ENCODE measurements around the gene KMT2B.
A peak's percentile ranks its signal among the peaks of the same experiment; 100 is the strongest.

Gene KMT2B

GRCh38 chr19:35755131-35755549 lies 37.3 kb downstream of the KMT2B start:
- Histone ChIP-seq H3K36me3 (peaks cover 17 to 50% (median 36%) of the 10 kb centered on the region in 11 experiments), H3K27me3 (peaks cover 0 to 14% (median 10%) of the 10 kb centered on the region in 11 experiments; a peak in 12 of 22 replicates), H4K20me1 (peaks cover 0 to 26% (median 0%) of the 10 kb centered on the region in 11 experiments; a peak in 7 of 22 replicates), H3K27ac (no peak overlapping the region), H3K4me1 (peaks cover 31 to 49% (median 37%) of the 10 kb centered on the region in 10 experiments), H3K4me2 (0 out of 22 replicates have a peak overlapping the region, but pooled peaks of 1 of the 11 experiments have one; percentile 5), H3K4me3 (no peak overlapping the region), H3K9ac (no peak overlapping the region; a peak in 1 of 22 replicates), H3K9me3 (replicated peaks in 1 of 11) (no peaks in the 10 kb centered on the region)
- TF ChIP-seq Cebpa-rat (IDR thresholded peaks at IDR 0.05) = no peak

DNA sequence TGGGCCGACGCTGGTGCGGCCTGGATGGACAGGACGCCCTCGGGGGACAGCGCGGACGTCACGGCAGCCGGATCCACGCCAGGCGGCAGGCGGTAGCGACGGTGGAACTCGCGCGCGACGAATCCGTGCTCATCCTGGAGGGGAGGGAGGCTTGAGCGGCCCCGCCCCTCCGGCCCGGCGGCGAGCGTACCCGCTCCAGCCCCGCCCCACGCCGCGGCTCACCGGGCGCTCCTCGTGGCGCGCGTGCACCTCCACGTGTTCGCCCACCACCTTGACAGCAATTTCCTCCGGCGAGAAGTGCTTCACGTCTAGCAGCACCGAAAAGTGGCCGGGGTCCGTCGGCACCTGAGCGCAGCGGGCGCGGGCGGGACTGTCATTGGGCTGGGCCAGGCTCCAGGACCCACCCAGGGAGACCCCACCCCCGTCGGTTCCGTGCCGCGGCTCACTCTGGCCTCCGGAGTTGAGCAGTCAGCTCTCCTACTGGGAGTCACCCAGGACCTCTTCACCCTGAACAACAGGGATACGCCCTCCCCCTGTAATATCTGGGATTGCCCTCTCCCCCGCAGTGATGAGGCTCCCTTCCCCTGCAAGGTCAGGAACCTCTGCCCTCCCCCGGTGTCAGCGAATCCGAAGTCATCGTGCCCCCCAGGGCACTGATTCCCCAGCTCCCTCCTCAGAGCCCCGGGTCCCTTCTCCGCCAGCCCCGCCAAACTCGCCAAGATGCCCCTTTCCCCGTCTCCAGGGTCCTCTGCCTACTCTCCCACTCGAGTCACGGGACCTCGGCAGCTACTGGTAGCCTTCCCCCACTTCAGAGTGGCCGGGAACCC lies 38.0 kb downstream of the KMT2B start:
- Histone ChIP-seq H3K27ac (no peak overlapping the region), H3K4me3 (no peak overlapping the region), H4K20me1 (peaks cover 0 to 26% (median 0%) of the 10 kb centered on the region in 11 experiments; a peak in 7 of 22 replicates), H3K4me2 (peak overlapping the region in 3 of 11 experiments; percentile 8 to 92 (median 30); a peak in 3 of 22 replicates), H3K4me1 (peaks cover 25 to 44% (median 32%) of the 10 kb centered on the region in 10 experiments), H3K9me3 (replicated peaks in 1 of 11) (no peaks in the 10 kb centered on the region), H3K36me3 (peaks cover 21 to 56% (median 42%) of the 10 kb centered on the region in 11 experiments), H3K27me3 (peaks cover 0 to 14% (median 10%) of the 10 kb centered on the region in 11 experiments; a peak in 12 of 22 replicates), H3K9ac (peak overlapping the region in 1 of 11 experiments; percentile 13; a peak in 1 of 22 replicates)
- TF ChIP-seq Cebpa-rat (IDR thresholded peaks at IDR 0.05) = no peak

DNA sequence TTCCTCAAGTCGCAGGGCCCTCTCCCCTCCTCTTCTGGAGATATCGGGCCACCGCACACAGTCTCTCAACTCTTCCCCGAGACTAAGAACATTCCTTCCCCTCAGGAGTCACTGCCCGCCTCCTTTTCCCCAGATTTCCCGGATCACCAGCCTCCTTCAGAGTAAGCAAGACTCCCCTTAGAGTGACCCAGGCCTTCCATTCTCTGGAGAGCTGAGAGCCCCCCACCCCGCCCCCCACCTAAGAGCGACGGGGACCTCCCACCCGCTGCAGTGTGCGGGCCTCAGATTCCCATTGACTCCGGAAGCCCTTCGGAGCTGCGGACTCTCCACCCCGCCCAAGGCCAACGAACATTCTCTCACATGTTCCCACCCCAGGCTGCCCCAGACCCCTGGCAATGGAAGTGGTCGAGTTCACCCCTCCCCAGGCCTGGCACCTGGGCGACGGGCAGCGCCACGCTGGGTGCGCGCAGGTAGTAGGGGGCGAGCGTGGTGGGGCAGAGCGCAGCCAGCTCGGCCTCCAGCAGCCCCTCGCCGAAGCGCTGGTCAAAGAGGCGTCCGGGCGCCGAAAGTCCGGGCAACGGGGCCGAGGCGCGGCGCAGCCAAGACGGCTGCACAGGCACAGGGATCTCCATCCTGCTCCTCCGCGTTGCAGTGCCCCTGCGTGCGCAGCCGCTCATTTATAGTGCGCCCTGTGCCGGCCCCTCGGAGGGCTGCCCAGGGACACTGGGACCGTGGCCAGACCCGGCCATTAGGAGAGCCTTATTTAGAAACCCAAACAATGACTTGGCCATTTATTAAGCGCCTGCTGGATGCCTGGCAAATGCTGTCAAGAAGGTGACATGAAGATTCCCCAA lies 38.8 kb downstream of the KMT2B start, which contains the start of gene HSPB6:
Gene HSPB6 (minus strand): TSS at position 653 of the 854 bp plus-strand sequence. CDS start 21 bp downstream, at position 632.
- Histone ChIP-seq H3K9me3 (replicated peaks in 1 of 11) (no peaks in the 10 kb centered on the region), H3K27ac (peak within 1 kb of the TSS in 10 of 11 experiments; percentile 76 to 97 (median 92); a peak in 20 of 22 replicates), H3K9ac (peak within 1 kb of the TSS; percentile 62 to 98 (median 93); a peak in 21 of 22 replicates), H3K27me3 (peaks cover 0 to 14% (median 10%) of the 10 kb centered on the region in 11 experiments; a peak in 12 of 22 replicates), H3K4me2 (peak within 1 kb of the TSS; percentile 81 to 99 (median 95)), H3K4me3 (peak within 1 kb of the TSS; percentile 80 to 97 (median 89)), H4K20me1 (peaks cover 0 to 24% (median 0%) of the 10 kb centered on the region in 11 experiments; a peak in 7 of 22 replicates), H3K36me3 (peaks cover 29 to 65% (median 50%) of the 10 kb centered on the region in 11 experiments), H3K4me1 (peaks cover 25 to 40% (median 31%) of the 10 kb centered on the region in 10 experiments)
- TF ChIP-seq Cebpa-rat (IDR thresholded peaks at IDR 0.05) = no peak

- Histone ChIP-seq H3K36me3 (peaks cover 36 to 66% (median 51%) of the 10 kb centered on the region in 11 experiments), H3K4me3 (peak overlapping the region; percentile 80 to 97 (median 89)), H3K27me3 (peaks cover 0 to 14% (median 10%) of the 10 kb centered on the region in 11 experiments; a peak in 12 of 22 replicates), H4K20me1 (peaks cover 0 to 19% (median 0%) of the 10 kb centered on the region in 11 experiments; a peak in 7 of 22 replicates), H3K27ac (peak overlapping the region in 10 of 11 experiments; percentile 36 to 97 (median 76); a peak in 20 of 22 replicates), H3K4me2 (peak overlapping the region; percentile 81 to 99 (median 95)), H3K9me3 (replicated peaks in 1 of 11) (no peaks in the 10 kb centered on the region), H3K9ac (peak overlapping the region; percentile 62 to 96 (median 92); a peak in 21 of 22 replicates), H3K4me1 (peaks cover 25 to 40% (median 30%) of the 10 kb centered on the region in 10 experiments)
- TF ChIP-seq Cebpa-rat (IDR thresholded peaks at IDR 0.05) = no peak
Observed at GRCh38 chr19:35757231-35757748, 39.5 kb downstream of the KMT2B start.

DNA sequence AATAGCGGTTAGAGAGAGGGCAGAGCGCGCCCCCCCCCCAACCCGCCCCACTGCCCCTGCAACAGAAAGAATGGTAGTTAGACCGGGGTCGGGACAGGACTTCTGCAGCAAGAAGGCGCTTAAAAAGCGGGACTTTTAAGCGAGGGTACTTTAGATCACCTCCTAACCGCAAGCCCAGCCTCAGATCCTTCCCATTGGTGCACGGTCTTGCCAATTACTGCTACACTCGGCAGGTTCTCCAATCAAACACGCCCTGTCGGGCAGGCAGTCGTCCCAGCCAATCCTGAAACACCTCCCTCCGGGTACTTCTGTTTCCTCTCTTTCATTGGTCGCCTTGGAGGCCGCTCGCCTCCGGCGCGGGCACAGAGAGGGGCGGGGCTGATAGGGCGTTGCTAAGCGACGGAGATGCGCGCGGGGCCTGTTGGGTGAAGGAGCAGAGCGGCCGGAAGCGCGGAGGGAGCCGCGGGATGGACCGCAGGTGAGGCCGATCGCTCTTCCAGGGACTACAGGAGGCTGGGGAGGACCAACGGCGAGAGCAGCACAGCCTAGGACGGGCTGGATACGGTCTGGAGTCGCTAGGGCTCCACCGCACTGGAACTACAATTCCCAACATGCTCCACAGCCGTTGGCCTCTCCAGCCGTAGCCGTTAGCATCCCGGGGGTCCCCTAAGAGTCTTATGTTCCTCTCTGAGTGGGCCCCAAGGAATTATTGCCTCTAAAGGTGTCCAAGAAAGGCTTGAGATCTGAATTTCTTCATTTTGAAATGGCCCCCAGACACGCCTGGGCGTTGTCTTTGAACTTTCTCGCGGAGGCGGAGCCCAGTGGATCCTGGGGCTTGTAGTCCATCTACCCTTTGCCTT lies 40.2 kb downstream of the KMT2B start, which contains the start of gene PROSER3:
Gene PROSER3 (plus strand): TSS at position 428 of the 860 bp plus-strand sequence. CDS start 40 bp downstream, at position 468.
- no peak for TF ChIP-seq Cebpa-rat (IDR thresholded peaks at IDR 0.05)
- Histone ChIP-seq H3K4me2 (peak within 1 kb of the TSS; percentile 92 to 99 (median 96)), H3K27me3 (peaks cover 0 to 14% (median 10%) of the 10 kb centered on the region in 11 experiments; a peak in 12 of 22 replicates), H3K9ac (peak within 1 kb of the TSS; percentile 88 to 98 (median 93)), H3K4me1 (peaks cover 25 to 40% (median 30%) of the 10 kb centered on the region in 10 experiments), H3K9me3 (replicated peaks in 1 of 11) (no peaks in the 10 kb centered on the region), H3K27ac (peak within 1 kb of the TSS; percentile 87 to 98 (median 96)), H3K4me3 (peak within 1 kb of the TSS; percentile 80 to 97 (median 89)), H3K36me3 (peaks cover 38 to 66% (median 51%) of the 10 kb centered on the region in 11 experiments), H4K20me1 (peaks cover 0 to 19% (median 0%) of the 10 kb centered on the region in 11 experiments; a peak in 7 of 22 replicates)

DNA sequence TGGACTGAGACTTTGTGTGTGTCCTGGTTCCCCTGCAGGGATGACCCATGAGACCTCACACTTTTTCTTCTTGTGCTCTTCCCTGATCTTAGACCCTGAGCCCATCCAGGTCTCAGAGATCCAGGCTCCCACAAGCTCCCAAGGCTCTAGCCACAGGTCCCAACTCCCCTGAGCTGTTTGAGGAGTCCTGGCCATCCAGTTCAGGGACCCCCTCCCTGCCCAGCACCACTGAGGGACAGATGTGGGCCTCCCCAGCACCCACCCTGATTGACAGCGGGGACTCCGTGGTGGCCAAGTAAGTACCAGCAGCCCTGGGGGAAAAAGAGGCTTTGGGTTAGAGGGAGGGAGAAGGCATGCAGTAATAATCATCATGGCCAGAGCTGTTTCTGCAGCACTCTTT lies 41.9 kb downstream of the KMT2B start:
- peak overlapping the region; percentile 86 to 98 (median 91); a peak in 21 of 22 replicates for H3K4me2 ChIP-seq
- TF ChIP-seq Cebpa-rat (IDR thresholded peaks at IDR 0.05) = no peak

More for the DNA sequence above, 41.9 kb downstream of the KMT2B start:
- no peak overlapping the region for H3K4me3 ChIP-seq
- H3K27me3 ChIP-seq = peaks cover 0 to 14% (median 10%) of the 10 kb centered on the region in 11 experiments; a peak in 12 of 22 replicates
- H3K36me3 ChIP-seq = peaks cover 41 to 66% (median 53%) of the 10 kb centered on the region in 11 experiments
- H3K9ac ChIP-seq = peak overlapping the region in 10 of 11 experiments; percentile 33 to 98 (median 92); a peak in 18 of 22 replicates
- H4K20me1 ChIP-seq = peaks cover 0 to 19% (median 0%) of the 10 kb centered on the region in 11 experiments; a peak in 7 of 22 replicates
- H3K27ac ChIP-seq = 0 out of 22 replicates have a peak overlapping the region, but pooled peaks of 3 of the 11 experiments have one; percentile 3 to 25 (median 6)
- peaks cover 25 to 42% (median 30%) of the 10 kb centered on the region in 10 experiments for H3K4me1 ChIP-seq
- no peaks in the 10 kb centered on the region for H3K9me3 ChIP-seq (replicated peaks in 1 of 11)
